ENCODE data around the gene PPARG.

The PPARG gene

GRCh38 chr3:12312010-12312409, 23.1 kb downstream of the PPARG start:
- DNase-seq (ENCODE audit: low read depth, low spot score) = no peak

GRCh38 chr3:12313519-12313918, 24.6 kb downstream of the PPARG start:
- no peak for DNase-seq (ENCODE audit: low read depth, low spot score)

- DNase-seq (ENCODE audit: low read depth, low spot score) = no peak
Measured at GRCh38 chr3:12316253-12316652, 27.4 kb downstream of the PPARG start.

GRCh38 chr3:12316729-12317351, 28.0 kb downstream of the PPARG start:
- DNase-seq (ENCODE audit: low read depth, low spot score) = no peak

- no peak for DNase-seq (ENCODE audit: low read depth, low spot score)
Measured at GRCh38 chr3:12317914-12318313, 29.0 kb downstream of the PPARG start.

- no peak for DNase-seq (ENCODE audit: low read depth, low spot score)
Measured at GRCh38 chr3:12318758-12319621, 30.1 kb downstream of the PPARG start.

- no peak for DNase-seq (ENCODE audit: low read depth, low spot score)
Measured at GRCh38 chr3:12321015-12321414, 32.1 kb downstream of the PPARG start.

GRCh38 chr3:12323237-12323636, 34.4 kb downstream of the PPARG start:
- DNase-seq (ENCODE audit: low read depth, low spot score) = no peak

- no peak for DNase-seq (ENCODE audit: low read depth, low spot score)
Measured at GRCh38 chr3:12325586-12326515, 37.0 kb downstream of the PPARG start.

GRCh38 chr3:12327021-12327420, 38.2 kb downstream of the PPARG start:
- DNase-seq (ENCODE audit: low read depth, low spot score) = no peak

GRCh38 chr3:12328132-12328836, 39.4 kb downstream of the PPARG start:
- DNase-seq (ENCODE audit: low read depth, low spot score) = no peak

GRCh38 chr3:12328837-12329462, 40.1 kb downstream of the PPARG start:
- no peak for DNase-seq (ENCODE audit: low read depth, low spot score)

- DNase-seq (ENCODE audit: low read depth, low spot score) = no peak
Measured at GRCh38 chr3:12334786-12335185, 45.9 kb downstream of the PPARG start.

- no peak for DNase-seq (ENCODE audit: low read depth, low spot score)
Measured at GRCh38 chr3:12335421-12335820, 46.6 kb downstream of the PPARG start.

GRCh38 chr3:12336099-12336498, 47.2 kb downstream of the PPARG start:
- DNase-seq (ENCODE audit: low read depth, low spot score) = no peak

GRCh38 chr3:12338595-12339546, 50.0 kb downstream of the PPARG start:
- no peak for DNase-seq (ENCODE audit: low read depth, low spot score)

GRCh38 chr3:12339701-12340480, 51.0 kb downstream of the PPARG start:
- no peak for DNase-seq (ENCODE audit: low read depth, low spot score)

- no peak for DNase-seq (ENCODE audit: low read depth, low spot score)
Measured at GRCh38 chr3:12340506-12340905, 51.6 kb downstream of the PPARG start.

GRCh38 chr3:12342151-12342550, 53.3 kb downstream of the PPARG start:
- DNase-seq (ENCODE audit: low read depth, low spot score) = no peak
